GM18951 (cell line): Measurements from ENCODE around the gene ACAN.

ENCODE experiments used
- POLR2A ChIP-seq: IDR thresholded peaks from 4 replicates; pipeline ENCODE4 v1.6.1; 2011; ENCODE audit warnings: mild to moderate bottlenecking; ENCODE audit not compliant: insufficient read length, insufficient read depth; ENCODE audit errors: extremely low read depth
- in situ Hi-C: fragments of 300-500 bp; cut with MboI; formaldehyde crosslinking; loops from one replicate; pipeline ENCODE4 v1.12.0; 2022; ENCODE audit warnings: low sequenced_read_pairs, mixed read lengths, inconsistent platforms; ENCODE audit not compliant: unreplicated experiment

The ACAN gene

DNA sequence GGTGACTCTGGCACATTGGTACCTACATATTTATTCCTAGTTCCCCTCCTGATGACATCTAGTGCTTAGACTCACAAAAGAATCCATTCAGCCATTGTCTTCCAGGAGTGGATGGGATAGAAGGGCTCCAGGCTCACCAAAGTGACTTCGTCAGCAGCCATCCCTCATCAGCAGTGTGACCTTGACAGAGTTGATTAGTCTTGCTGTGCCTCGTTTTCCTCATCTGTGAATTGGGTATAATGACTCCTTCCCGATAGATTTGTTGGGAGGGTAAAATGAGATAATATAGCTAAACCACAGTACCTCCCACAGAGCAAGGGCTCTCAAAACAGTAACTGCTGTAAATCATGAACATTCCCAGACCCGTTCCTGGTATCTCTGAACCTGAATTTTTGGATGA lies 10.7 kb downstream of the ACAN start:
- in situ Hi-C loops = no loop called here
- TF ChIP-seq POLR2A = no peak

DNA sequence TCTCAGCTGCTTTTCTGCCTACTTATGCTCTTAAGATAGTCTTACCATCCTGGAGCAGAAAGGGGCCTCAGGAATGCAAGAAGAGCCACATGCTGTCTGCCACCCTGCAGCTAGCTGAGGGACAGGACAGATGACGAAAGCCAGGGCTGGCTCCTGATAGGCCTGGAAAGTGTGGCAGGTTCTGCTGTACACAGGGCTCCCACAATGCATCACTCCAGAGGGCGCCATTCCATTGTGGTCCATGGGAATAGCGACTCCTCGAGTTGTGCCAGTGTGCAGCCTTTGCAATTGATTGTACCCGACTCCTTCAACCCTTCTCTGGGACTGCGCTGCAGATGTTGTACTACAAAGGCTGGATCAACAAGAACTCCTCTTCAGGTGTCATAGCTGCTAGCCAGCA lies 11.2 kb downstream of the ACAN start:
- in situ Hi-C loops = no loop called here
- no peak for TF ChIP-seq POLR2A

DNA sequence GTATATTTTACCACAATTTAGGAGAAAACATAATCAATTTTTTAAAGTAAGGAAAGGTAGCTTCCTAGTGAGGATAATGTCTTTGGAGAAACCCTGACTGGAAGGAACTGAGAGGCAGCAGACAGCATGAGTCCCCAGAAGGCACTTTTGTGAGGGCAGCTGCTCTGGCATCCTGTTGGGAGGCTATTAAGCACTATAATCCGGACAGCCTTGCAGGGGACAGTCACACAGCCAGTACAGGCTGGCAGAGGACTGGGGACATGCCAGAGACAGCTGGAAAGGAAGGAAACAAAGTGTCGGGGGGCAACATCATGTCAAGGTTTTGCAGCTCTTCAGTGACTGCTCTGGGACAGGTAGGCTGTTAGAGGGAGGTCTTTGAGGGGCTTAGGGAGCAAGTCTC lies 15.7 kb downstream of the ACAN start:
- TF ChIP-seq POLR2A = no peak
- in situ Hi-C loops = no loop called here

DNA sequence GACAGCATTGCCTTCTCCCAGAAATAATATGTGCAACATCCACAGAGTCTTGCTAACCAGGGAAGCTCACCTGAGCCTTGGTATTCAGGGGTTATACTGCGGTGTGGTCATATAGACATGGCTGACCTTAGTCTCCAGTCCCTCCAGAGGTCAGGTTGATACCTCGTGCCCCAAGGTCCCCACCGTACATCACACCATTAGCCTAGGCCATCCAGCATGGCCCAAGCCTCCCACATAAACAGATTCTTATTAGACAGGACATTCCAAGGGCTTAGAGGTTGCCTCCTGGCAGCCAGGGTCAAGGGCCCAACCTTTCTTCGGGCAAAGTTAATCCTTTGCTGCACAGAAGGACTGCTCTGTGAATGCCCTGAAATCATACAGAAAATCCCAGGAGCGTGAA lies 18.8 kb downstream of the ACAN start:
- in situ Hi-C loops = no loop called here
- TF ChIP-seq POLR2A = no peak

DNA sequence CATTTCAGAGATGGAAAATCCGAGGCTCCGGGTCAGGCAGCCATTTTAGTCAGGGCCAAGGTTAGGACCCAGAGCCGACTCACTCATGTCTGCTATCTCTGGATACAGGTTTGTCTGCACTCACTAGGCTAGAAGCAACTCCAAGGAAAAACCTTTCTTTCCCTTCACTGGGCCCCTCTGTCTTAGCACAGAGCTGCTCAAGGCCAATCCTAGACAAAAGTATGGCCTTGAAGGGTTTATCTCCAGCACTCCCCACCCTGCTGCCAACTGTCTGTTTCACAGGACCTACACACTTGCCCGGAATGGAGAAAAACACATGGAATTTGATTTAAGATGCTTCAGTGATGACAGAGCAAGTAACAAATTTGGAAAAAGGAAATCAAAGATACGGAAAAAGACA lies 25.6 kb downstream of the ACAN start:
- in situ Hi-C loops = no loop called here
- TF ChIP-seq POLR2A = no peak

DNA sequence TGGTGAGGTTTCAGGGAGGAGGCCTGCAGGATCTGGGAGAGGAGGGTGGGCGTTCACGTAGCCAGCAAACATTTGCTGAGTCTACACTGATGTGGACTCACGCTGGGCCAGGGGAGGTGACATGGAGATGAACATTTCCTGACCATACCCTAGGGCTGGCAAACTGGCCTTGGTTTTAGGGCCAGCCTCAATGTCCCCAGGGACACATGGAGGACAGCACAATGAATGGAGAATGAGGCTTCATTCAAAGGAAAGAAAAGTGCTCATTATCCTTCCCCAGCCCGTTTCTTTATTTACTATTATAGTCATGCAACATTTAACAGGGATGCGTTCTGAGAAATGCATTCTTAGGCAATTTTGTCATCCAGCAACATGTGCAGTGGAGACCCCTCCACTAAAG lies 26.8 kb downstream of the ACAN start:
- in situ Hi-C loops = no loop called here
- TF ChIP-seq POLR2A = no peak

DNA sequence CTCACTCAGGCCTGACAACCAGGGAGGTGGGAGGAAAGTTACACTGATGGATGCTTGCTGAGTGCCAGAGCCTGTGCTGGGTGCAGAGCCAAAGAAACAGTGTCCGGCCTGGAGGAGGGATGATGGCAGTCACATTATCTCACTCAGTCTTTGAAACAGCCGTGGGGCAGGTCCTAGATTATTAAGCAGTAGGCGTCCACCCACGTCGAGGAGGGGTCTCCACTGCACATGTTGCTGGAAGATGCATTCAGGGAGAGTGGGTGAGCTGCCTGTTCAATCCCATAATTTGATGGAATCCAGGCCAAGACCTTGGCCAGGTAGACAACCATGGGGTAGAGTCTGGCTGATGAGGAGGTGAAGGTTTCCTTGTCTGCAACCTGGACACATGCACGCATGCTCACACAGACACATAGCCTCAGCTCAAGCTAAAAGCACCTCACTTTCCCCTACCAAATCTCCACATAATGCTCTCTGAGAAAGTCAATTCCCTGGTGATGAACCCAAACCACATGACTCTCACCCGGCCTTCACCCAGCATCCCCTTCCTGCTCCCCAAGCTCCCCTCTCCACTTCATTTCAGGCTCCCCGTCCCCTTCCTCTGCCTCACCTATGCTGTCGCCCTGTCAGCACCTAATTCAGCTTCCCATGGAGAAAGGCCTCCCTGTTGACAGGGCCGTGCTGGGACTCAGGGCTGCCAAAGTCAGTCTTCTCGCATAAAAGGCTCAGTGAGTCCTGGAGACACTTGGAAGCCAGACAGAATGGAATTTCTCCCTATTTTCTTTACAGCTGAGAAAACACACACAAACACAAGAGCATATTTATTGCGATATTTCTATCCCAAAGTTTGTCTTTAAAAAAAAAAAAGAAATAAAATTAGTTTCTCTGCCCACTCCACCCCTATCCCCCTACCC lies 29.8 kb downstream of the ACAN start:
- in situ Hi-C loops = no loop called here
- TF ChIP-seq POLR2A = no peak

DNA sequence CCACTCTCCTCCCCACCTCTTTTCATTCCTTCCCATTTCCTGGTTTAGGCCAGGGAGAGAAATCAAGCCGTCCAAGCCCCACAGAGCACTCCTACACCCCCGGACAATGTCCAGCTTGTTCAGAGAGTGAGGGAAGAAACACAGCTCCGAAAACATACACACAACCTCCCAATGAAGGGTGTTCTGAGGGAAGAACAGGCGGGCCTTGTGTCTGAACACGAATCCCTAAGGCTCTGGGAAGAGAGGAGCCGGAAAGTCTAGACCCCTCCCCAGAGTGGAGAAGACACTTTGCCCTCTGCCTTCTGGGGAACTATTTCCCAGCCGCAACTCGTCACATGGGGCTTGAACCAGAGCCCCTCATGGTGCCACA lies 30.5 kb downstream of the ACAN start:
- in situ Hi-C loops = no loop called here
- no peak for TF ChIP-seq POLR2A

DNA sequence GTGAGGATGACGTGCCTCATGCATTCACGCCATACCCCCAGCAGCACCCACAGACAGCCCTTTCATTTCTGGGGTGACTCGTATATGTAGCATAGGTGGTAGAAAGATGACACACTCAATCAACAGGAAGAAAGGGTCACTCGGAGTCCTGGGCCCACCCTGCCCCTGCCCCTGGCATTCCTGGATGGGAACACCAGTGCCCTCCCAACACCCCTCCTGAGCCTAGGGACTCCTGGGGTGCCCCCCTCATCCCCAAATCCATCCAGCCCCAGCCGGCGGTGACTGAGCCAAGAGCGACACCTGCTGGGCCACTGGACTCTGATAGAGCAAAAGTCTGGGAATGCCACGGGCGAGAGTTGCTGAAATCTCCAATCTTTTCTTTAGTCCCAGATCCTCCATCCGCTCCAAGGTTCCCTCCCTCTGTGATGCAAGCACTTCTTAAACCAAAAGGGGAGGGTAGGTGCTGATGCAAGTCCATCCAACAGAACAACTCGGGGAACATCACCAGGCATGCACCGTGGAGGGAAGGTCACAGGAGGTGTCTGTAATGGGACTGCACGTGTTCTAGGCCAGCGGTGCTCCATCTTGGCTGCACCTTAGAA lies 31.1 kb downstream of the ACAN start:
- no peak for TF ChIP-seq POLR2A
- in situ Hi-C loops = no loop called here

DNA sequence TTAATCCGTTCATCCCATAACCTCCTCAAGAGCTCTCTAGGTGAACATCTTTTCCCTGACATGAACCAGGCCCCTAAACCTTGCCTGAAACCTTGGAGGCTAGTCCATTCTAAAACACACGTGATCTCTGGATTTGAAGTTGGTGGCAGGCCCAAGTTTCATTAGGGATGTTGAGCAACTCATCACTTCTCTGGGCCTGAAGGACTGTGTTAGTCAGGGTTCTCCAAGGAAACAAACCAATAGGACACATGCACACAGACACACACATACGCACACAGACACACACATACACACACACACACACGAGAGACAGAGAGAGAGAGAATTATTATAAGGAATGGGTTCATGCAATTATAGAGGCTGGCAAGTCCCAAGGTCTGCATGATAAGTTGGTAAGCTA lies 31.9 kb downstream of the ACAN start:
- in situ Hi-C loops = no loop called here
- no peak for TF ChIP-seq POLR2A

DNA sequence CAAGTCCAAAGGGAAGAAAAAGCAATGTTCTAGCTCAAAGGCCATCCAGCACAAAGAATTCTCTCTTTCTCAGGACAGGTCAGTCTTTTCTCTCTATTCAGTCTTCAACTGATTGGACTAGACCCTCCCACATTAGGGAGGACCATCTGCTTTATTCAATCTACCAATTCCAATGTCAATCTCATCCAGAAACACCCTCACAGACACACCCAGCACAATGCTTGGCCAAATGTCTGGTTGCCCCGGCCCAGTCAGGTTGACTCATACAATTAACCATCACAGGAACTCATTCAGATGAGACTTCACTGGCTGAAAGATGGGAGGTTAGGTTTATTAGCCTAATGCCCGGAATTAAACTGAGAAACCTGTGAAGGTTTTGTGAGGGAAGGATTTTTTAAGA lies 32.4 kb downstream of the ACAN start:
- in situ Hi-C loops = no loop called here
- TF ChIP-seq POLR2A = no peak

DNA sequence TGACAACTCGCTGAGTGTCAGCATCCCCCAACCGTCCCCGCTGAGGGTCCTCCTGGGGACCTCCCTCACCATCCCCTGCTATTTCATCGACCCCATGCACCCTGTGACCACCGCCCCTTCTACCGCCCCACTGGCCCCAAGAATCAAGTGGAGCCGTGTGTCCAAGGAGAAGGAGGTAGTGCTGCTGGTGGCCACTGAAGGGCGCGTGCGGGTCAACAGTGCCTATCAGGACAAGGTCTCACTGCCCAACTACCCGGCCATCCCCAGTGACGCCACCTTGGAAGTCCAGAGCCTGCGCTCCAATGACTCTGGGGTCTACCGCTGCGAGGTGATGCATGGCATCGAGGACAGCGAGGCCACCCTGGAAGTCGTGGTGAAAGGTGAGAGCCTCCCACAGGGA lies 35.4 kb downstream of the ACAN start:
- in situ Hi-C loops = no loop called here

DNA sequence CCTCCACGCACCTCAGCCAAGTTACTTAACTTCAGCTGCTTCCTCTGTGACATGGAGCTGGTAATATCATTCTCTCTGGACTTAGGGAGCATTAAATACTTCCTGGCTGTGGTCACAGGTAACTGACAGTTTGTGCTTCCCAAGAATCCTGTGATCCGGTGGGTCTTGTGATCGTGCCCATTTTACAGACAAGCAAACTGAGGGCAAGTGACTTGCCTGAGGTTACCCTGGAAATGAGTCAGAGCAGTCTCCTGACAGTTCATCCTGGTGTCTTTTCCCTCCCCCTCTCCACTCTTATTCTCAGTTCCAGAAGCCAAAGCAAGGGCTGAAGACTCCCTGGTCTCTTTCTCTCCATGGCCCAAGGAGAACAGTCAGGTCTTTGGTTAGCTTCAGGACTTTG lies 35.9 kb downstream of the ACAN start:
- no peak for TF ChIP-seq POLR2A

More for the DNA sequence above, 35.4 kb downstream of the ACAN start:
- TF ChIP-seq POLR2A = no peak

DNA sequence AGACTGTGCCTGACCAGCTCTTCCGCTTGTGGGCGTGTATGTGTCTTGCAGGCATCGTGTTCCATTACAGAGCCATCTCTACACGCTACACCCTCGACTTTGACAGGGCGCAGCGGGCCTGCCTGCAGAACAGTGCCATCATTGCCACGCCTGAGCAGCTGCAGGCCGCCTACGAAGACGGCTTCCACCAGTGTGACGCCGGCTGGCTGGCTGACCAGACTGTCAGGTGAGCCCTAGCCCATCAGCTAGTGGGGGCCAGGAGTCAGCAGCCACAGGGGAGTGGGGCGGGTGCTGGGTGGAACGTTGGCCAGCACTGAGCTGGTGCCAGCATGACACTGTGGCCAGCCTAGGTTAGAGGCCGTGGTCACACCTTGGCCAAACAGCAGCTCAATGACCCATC lies 36.7 kb downstream of the ACAN start:
- TF ChIP-seq POLR2A = no peak
- in situ Hi-C loops = no loop called here

More for the DNA sequence above, 35.9 kb downstream of the ACAN start:
- in situ Hi-C loops = no loop called here
